GM18951 (cell line): ENCODE results near the gene TMEM145.

Experiments used
- POLR2A ChIP-seq: IDR thresholded peaks from 4 replicates; pipeline ENCODE4 v1.6.1; 2011; ENCODE audit warnings: mild to moderate bottlenecking; ENCODE audit not compliant: insufficient read length, insufficient read depth; ENCODE audit errors: extremely low read depth
- in situ Hi-C: fragments of 300-500 bp; cut with MboI; formaldehyde crosslinking; loops from one replicate; pipeline ENCODE4 v1.12.0; 2022; ENCODE audit warnings: low sequenced_read_pairs, mixed read lengths, inconsistent platforms; ENCODE audit not compliant: unreplicated experiment

The TMEM145 gene

DNA sequence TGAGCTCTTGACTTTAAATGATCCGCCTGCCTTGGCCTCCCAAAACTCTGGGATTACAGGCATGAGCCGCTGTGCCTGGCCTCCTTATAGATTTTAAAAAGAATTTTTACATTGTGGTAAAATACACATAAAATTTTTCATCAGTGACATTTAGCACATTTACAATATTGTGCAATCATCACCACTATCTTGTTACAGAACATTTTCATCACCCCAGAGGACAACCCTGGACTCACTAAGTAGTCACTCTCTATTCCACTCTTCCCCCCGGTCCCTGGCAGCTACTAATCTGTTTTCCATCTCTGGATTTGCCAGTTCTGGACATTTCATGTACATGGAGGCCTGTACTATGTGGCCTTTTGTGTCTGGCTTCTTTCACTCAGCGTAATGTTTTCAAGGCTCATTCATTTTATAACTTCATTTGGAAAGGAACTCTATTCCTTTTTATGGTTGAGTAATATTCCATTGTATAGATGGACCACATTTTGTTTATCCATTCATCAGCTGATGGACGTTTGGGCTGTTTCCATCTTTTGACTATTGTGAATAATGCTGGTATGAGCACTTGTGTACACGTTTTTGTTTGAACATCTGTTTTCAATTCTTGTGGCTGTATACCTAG is 32.2 kb downstream of the TMEM145 start:
- in situ Hi-C loops, result no loop called here
- TF ChIP-seq POLR2A, result no peak

DNA sequence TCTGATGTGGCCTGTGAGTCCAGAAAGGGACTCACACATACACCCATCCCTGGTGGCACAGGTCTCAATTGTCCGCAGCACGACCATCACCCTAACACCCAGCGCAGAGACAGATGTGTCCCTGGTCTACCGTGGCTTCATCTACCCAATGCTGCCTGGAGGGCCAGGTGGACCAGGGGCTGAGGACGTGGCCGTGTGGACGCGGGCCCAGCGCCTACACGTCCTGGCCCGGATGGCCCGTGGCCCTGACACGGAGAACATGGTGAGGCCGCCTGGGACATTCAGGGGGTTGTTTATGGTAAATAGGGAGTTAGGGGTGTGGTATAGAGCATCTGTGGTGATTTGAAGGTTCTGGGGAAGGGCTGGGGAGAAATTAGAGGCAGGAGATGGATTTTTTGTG is 35.1 kb downstream of the TMEM145 start:
- TF ChIP-seq POLR2A, result no peak
- in situ Hi-C loops, result no loop called here

- in situ Hi-C loops, result no loop called here
Measured at GRCh38 chr19:42349378-42350107, 36.4 kb downstream of the TMEM145 start.

GRCh38 chr19:42350417-42350816 is 37.3 kb downstream of the TMEM145 start:
- no peak for TF ChIP-seq POLR2A
- in situ Hi-C loops, result no loop called here

More at GRCh38 chr19:42349378-42350107, 36.4 kb downstream of the TMEM145 start:
- no peak for TF ChIP-seq POLR2A

DNA sequence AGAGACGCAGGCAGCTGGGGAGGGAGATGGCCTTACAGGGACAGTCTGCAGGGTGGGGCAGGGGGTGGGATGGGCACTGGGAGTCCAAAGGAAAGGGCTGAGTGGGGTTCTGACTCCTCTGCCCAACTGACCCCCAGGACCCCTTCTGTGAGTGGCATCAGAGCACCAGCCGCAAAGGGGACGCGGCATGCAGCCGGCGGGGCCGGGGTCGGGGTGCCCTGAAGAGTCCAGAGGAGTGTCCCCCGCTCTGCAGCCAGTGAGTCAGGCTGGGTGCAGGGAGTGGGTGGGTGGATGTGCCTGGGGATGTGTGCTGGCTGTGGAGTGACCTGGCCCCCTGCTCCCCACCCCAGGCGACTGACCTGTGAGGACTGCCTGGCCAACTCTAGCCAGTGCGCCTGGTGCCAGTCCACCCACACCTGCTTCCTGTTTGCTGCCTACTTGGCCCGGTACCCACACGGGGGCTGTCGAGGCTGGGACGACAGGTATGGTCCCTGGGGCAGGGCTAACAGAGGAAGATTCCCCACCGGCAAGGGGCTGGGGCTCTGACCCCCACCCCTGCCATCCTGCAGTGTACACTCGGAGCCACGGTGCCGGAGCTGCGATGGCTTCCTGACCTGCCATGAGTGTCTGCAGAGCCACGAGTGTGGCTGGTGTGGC is 38.1 kb downstream of the TMEM145 start:
- in situ Hi-C loops, result no loop called here
- TF ChIP-seq POLR2A, result no peak

DNA sequence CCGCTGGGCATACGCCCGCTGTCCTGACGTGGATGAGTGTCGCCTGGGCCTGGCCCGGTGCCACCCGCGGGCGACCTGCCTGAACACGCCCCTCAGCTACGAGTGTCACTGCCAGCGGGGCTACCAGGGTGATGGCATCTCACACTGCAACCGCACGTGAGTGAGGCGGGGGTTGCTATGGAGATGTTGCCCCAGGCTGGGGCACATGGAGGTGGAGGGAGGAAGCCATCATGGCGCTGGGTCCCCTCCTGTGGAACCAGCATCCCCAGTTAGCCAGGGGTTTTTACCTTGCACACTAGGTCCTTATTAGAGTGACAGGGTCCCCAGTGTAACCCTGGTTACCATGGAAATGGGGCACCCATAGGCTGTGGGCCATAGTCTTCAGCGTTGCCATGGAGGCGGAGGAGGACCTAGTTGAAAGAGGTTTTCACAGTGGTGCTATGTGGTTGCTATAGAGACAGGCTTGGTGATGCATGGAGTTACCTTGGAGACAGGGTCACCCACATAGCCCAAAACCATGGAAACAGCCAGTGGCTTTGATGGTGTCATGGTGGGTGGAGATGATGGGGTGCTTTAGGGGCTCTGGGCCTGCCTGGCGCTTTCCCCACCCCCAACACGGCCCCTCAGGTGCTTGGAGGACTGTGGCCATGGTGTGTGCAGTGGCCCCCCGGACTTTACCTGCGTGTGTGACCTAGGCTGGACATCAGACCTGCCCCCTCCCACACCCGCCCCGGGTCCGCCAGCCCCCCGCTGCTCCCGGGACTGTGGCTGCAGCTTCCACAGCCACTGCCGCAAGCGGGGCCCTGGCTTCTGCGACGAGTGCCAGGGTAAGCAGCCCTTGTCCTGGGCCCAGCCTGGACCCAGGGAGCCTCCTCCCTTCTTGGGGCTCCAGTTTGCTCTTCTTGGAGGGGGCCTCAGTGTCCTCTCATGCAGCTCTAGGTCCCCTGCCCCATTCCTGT is 39.5 kb downstream of the TMEM145 start:
- no peak for TF ChIP-seq POLR2A
- in situ Hi-C loops, result no loop called here

DNA sequence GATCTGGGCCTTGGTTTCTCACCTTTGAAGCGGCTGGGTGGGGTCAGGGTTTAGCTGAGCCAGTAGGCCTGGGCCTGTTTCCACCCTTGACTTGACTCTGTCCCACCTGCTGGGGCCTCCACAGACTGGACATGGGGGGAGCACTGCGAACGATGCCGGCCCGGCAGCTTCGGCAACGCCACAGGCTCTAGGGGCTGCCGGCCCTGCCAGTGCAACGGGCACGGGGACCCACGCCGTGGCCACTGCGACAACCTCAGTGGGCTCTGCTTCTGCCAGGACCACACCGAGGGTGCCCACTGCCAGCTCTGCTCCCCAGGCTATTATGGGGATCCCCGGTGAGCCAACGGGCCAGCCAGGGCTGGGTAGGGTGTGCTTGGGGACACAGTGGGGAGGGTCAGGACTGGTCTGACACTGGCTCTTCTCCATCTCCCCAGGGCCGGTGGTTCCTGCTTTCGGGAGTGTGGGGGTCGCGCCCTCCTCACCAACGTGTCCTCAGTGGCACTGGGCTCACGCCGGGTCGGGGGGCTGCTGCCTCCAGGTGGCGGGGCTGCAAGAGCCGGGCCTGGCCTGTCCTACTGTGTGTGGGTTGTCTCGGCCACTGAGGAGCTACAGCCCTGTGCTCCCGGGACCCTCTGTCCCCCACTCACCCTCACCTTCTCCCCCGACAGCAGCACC is 40.4 kb downstream of the TMEM145 start:
- TF ChIP-seq POLR2A, result no peak
- in situ Hi-C loops, result no loop called here

DNA sequence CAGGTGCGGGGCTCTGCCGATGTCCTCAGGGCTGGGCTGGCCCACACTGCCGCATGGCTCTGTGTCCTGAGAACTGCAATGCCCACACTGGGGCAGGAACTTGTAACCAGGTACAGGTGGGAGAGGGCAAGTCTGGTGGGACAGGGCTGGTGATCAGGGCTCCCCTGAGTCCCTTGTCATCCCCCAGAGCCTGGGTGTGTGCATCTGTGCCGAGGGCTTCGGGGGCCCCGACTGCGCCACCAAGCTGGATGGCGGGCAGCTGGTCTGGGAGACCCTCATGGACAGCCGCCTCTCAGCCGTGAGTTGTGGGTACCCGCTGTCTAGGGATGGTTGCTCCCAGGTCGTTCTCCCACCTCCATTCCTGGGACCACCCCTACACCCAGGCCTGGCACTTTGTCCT is 42.8 kb downstream of the TMEM145 start:
- in situ Hi-C loops, result no loop called here
- TF ChIP-seq POLR2A, result no peak

GRCh38 chr19:42356686-42357085 is 43.6 kb downstream of the TMEM145 start:
- in situ Hi-C loops, result no loop called here
- TF ChIP-seq POLR2A, result no peak

GRCh38 chr19:42357290-42357689 is 44.2 kb downstream of the TMEM145 start:
- TF ChIP-seq POLR2A, result no peak
- in situ Hi-C loops, result no loop called here

DNA sequence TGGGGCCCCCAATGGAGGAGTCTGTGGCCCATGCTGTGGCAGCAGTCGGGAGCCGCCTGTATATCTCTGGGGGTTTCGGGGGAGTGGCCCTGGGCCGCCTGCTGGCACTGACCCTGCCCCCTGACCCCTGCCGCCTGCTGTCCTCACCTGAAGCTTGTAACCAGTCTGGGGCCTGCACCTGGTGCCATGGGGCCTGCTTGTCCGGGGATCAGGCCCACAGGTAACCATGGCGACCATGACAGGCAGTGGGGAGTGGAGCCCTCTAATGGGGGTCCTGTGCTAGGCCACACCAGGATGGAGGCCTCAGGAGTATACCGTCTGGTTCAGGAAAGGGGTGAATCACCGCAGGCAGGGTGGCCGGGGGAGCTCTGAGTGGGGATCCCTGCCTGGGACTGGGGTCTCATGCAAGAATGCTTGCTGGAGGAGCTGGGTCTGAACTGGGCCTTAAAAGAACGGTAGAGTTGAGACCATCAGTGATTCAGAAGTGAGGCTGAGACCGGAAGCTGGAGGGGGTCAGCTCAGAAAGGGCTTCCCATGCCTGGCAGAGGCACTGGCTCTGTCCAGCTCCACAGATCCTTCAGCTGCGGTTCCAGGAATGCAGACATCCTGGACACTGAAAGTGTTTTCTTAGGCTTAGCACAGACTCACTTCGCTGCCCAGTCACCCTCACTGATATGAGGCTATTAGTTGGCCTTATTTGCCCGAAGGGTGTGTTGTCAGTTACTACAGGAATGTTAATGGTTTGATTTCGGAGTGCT is 47.9 kb downstream of the TMEM145 start:
- in situ Hi-C loops, result no loop called here

DNA sequence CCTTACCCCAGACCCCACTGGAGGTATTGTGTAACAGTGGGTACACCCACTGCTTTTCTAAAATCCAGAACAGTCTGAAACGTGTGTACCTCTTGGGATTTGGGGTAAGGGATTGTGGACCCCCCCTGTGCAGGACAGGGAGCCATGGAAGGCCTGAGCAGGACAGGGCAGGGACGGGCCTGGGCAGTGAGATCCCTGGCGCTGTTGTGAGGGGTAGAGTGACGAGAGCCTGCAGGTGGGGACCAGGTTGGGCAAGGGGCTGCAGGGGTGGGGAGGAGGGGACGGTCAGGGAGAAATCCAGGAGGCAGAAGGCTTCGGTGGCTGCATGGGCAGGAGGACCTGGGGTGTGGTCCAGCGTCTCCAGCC is 48.4 kb downstream of the TMEM145 start:
- in situ Hi-C loops, result no loop called here
- TF ChIP-seq POLR2A, result no peak

More for the DNA sequence above, 47.9 kb downstream of the TMEM145 start:
- no peak for TF ChIP-seq POLR2A
